Activated gamma-delta T cell (primary cell): ENCODE measurements around the gene UROC1.

Source experiments
- DNase-seq: peaks from one replicate; lab custom pipeline; 2025; lab: John Stamatoyannopoulos, UW

UROC1 gene

GRCh38 chr3:126516152-126516935, 1.2 kb downstream of the UROC1 start:
- DNase-seq, result no peak

- no peak for DNase-seq
Measured at GRCh38 chr3:126515066-126515706, 2.4 kb downstream of the UROC1 start.

GRCh38 chr3:126514161-126514560, 3.4 kb downstream of the UROC1 start:
- DNase-seq, result no peak

- no peak for DNase-seq
Measured at GRCh38 chr3:126512916-126513650, 4.5 kb downstream of the UROC1 start.

- DNase-seq, result no peak
Measured at GRCh38 chr3:126512026-126512425, 5.5 kb downstream of the UROC1 start.

- DNase-seq, result no peak
Measured at GRCh38 chr3:126511291-126511690, 6.3 kb downstream of the UROC1 start.

- no peak for DNase-seq
Measured at GRCh38 chr3:126510308-126510910, 7.2 kb downstream of the UROC1 start.

- DNase-seq, result no peak
Measured at GRCh38 chr3:126509597-126510307, 7.8 kb downstream of the UROC1 start.

- DNase-seq, result no peak
Measured at GRCh38 chr3:126508564-126508964, 9.0 kb downstream of the UROC1 start.

GRCh38 chr3:126507886-126508285, 9.7 kb downstream of the UROC1 start:
- no peak for DNase-seq

GRCh38 chr3:126503701-126504100, 13.9 kb downstream of the UROC1 start:
- DNase-seq, result no peak

- no peak for DNase-seq
Measured at GRCh38 chr3:126502656-126503055, 14.9 kb downstream of the UROC1 start.

GRCh38 chr3:126501736-126502135, 15.8 kb downstream of the UROC1 start:
- DNase-seq, result no peak

- DNase-seq, result no peak
Measured at GRCh38 chr3:126501054-126501453, 16.5 kb downstream of the UROC1 start.

- no peak for DNase-seq
Measured at GRCh38 chr3:126500016-126500415, 17.6 kb downstream of the UROC1 start.

GRCh38 chr3:126499401-126499800, 18.2 kb downstream of the UROC1 start:
- DNase-seq, result no peak

GRCh38 chr3:126498929-126499328, 18.6 kb downstream of the UROC1 start:
- DNase-seq, result no peak

- DNase-seq, result no peak
Measured at GRCh38 chr3:126498461-126498860, 19.1 kb downstream of the UROC1 start.

- DNase-seq, result no peak
Measured at GRCh38 chr3:126497956-126498355, 19.6 kb downstream of the UROC1 start.

- no peak for DNase-seq
Measured at GRCh38 chr3:126496894-126497850, 20.4 kb downstream of the UROC1 start.

- DNase-seq, result no peak
Measured at GRCh38 chr3:126495786-126496185, 21.8 kb downstream of the UROC1 start.
